Measurements from ENCODE around the gene SLC25A26.
A peak's percentile ranks its signal among the peaks of the same experiment; 100 is the strongest.

SLC25A26 gene, protein sequence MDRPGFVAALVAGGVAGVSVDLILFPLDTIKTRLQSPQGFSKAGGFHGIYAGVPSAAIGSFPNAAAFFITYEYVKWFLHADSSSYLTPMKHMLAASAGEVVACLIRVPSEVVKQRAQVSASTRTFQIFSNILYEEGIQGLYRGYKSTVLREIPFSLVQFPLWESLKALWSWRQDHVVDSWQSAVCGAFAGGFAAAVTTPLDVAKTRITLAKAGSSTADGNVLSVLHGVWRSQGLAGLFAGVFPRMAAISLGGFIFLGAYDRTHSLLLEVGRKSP

DNA sequence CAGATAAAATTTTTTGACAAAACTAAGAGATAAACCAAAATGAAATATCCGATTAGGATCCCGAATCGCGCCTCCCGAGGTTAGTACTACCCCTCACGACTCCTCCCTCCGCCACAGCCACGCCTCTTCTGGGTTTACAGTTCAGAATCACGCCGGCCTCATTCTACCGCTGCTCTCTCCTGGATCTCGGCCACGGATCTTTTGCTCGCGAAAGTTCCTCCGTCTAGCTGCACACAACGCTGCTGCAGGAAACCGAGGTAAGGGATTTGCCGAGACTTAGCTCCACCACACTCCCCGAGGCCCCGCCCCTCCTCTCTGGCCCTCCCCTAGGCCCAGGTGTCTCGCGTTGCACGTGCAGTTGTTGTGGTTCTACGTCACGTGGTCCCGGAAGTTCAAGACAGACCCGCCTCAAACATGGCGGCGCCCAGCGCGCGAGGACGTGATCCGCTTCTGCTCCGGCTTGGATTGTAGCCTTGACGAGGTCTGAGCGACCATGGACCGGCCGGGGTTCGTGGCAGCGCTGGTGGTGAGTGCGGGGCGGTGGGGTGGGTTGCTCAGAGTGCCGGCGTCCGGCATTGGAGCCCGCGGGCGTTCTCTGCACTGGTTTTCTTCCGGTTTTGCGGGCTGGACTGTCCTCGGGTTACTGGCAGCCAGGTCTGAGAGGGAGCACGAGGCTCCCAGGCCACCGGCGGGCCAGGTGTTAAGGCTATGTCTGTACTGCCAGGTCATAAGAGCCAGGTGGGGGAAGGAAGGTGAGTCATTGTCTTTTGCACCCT lies at the start of gene SLC25A26:
SLC25A26 (plus strand) TSS at position 400 of the 776 bp plus-strand sequence; CDS start at position 494, 94 bp downstream.
- peak; percentile 90 to 91 for DNase-seq (ENCODE audit: low read depth in 1 of 2, low spot score in 1 of 2)

GRCh38 chr3:66172394-66172793 lies 48.4 kb upstream of the SLC25A26 start:
- no peak for DNase-seq (ENCODE audit: low read depth in 1 of 2, low spot score in 1 of 2)

DNA sequence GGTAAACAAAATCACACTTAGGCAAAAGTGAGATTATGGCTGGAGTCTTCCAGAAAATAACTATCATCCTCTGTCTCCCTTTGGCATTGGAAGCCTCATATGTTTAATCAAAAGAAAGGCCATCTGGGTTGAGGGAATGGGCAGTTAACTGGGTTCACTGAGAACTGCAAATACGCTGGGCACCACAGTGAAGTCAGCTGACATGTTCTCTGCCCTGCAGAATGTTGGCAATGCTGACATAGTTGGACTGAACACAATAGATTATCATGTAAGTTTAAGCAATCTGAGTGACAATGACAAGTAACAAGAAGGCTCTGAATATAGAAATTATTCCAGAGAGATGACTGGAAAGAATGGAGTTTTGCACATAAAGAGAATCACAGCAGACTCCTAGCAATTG lies 43.8 kb upstream of the SLC25A26 start:
- no peak for DNase-seq (ENCODE audit: low read depth in 1 of 2, low spot score in 1 of 2)

DNA sequence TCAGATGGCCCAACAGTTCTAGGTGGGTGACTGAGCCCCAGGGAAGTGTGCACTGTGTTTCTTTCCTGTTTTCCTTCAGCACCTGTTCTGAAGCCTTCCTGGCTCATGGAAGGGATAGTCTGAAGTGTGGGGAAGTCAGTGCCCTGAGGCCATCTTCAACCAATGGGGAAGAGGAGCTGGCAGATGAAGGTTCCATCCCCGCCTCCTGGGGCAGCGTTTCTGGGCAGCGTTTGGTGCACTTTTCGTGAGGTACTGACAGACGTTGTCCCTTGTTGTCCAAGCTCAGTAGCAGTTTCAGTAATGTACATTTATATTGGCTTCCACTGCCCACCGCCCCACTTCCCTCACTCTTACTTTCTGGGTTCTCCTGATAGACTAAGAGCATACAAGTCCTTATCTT lies 42.6 kb upstream of the SLC25A26 start:
- no peak for DNase-seq (ENCODE audit: low read depth in 1 of 2, low spot score in 1 of 2)

- DNase-seq (ENCODE audit: low read depth in 1 of 2, low spot score in 1 of 2): no peak
Observed at GRCh38 chr3:66179793-66180192, 41.0 kb upstream of the SLC25A26 start.

GRCh38 chr3:66181764-66182163 lies 39.0 kb upstream of the SLC25A26 start:
- DNase-seq (ENCODE audit: low read depth in 1 of 2, low spot score in 1 of 2): no peak

DNA sequence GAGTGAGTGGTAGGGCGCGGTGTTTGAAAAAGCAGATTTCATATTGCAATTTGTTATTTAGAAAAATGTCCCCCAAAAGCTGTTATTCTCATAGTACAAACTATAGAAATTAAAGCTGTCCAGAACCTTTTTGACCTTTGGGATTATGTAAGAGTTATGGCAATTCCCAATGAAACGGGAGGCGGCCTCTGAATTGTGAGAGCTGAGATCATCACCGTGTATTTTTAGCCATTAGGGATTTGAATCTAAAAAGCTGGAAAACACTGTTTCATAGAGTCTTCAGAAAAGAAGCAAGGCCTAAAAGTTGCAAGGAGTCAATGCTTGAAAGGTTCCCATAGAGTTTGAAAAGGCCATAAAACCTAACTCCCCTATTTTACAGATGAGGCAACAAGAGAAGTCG lies 38.6 kb upstream of the SLC25A26 start:
- DNase-seq (ENCODE audit: low read depth in 1 of 2, low spot score in 1 of 2): no peak

DNA sequence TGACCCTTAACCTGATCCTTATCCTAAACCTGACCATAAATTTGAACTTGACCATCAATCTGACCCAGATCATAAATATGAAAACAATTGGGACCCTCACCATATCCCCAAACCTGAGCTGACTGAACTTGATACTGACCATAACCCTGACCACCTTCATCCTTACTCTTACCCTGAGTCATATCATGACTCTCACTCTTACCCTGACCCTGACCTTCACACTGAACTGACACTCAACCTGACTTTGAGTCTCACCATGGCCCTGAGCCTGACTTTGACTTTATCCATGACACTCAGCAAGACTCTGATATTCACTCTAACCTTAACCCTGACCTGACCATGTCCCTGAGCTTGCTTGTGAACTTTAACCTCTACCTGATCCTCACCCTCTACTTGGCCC lies 34.3 kb upstream of the SLC25A26 start:
- DNase-seq (ENCODE audit: low read depth in 1 of 2, low spot score in 1 of 2): no peak

GRCh38 chr3:66195347-66195783 lies 25.4 kb upstream of the SLC25A26 start:
- peak in 1 of 2 donors; percentile 5 for DNase-seq (ENCODE audit: low read depth in 1 of 2, low spot score in 1 of 2)

DNA sequence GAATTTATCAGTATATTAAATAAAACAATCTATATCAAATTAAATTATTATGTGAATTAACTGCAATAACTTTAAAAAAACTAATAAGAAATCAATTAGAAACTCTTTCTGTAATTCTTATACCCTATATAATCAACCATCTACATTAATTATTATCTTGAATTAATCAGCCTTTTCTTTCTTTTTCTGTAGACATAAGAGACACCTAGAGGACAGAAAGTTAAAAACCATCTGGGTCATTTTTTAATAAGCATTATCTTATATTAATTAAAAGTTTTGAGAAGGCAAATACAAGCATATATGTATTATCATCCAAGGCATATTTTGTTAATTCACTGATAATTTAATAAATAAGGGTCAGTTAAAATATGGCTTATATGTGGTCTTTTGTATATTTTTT lies 24.2 kb upstream of the SLC25A26 start:
- DNase-seq (ENCODE audit: low read depth in 1 of 2, low spot score in 1 of 2): no peak

DNA sequence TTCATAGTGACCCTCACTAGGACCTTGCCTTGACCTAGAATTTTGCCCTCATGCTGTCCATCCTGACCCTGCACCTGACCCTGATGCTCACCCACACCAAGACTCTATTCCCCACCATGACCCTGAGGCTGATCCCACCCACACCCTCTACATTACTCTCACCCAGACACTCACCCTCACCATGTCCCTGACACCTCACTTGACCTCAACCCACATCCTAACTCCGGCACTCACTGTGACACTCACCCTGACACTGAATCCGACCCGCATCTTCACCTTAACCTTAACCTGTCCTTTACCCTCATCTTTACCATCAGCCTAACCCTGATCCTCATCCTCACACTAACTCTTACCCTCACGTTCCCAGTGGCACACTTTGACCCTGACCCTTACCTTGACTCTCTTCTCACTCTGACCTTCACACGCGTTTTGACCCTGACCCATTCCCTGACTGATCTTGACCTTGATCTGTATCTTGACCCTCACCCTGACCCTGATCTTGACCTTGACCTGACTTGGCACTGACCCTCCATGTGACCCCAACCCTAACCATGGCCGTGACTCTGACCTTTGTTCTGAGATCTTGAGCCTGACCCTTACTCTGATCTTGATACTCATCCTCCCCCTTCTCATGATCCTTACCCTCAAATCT lies 22.2 kb upstream of the SLC25A26 start:
- DNase-seq (ENCODE audit: low read depth in 1 of 2, low spot score in 1 of 2): no peak

- DNase-seq (ENCODE audit: low read depth in 1 of 2, low spot score in 1 of 2): no peak
Observed at GRCh38 chr3:66199089-66199473, 21.7 kb upstream of the SLC25A26 start.

- no peak for DNase-seq (ENCODE audit: low read depth in 1 of 2, low spot score in 1 of 2)
Observed at GRCh38 chr3:66200147-66200546, 20.7 kb upstream of the SLC25A26 start.

GRCh38 chr3:66200786-66201185 lies 20.0 kb upstream of the SLC25A26 start:
- no peak for DNase-seq (ENCODE audit: low read depth in 1 of 2, low spot score in 1 of 2)

DNA sequence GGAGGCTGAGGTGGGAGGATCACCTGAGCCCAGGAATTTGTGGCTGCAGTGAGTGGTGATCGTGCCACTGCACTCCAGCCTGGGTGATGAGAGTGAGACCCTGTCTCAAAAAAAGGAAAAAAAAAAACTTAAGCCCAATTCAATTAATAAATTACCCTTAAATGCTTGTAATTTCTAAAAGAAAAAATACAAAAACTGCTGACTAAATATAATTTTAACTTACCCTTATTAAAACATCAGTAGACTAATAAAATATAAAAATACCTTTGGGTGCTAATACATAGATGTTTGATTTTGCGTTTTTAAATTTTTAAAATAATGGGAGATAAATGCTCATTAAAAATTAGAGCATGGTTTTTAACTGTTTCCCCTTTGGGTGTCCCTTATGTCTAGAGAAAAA lies 17.5 kb upstream of the SLC25A26 start:
- no peak for DNase-seq (ENCODE audit: low read depth in 1 of 2, low spot score in 1 of 2)

- no peak for DNase-seq (ENCODE audit: low read depth in 1 of 2, low spot score in 1 of 2)
Observed at GRCh38 chr3:66206806-66207205, 14.0 kb upstream of the SLC25A26 start.

DNA sequence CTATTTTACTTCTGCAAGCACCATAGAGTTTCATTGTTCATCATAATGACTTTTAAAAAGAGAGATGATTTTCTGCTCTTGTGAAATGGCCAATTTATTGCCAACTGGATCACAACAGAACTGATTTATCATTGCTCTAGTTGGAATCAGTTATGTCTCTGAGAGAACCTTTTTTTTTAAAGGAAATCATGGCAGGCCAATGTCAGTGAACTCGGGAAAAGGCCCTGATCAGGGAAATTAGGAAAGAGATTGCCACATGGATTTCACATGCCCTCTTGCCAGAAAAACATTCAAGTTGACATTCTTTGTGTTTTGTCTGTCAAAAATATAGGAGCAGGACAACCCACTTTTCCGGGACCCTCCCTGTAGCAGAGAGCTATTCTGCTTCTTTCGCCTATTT lies 12.6 kb upstream of the SLC25A26 start:
- DNase-seq (ENCODE audit: low read depth in 1 of 2, low spot score in 1 of 2): no peak

GRCh38 chr3:66210687-66211295 lies 10.0 kb upstream of the SLC25A26 start:
- no peak for DNase-seq (ENCODE audit: low read depth in 1 of 2, low spot score in 1 of 2)

DNA sequence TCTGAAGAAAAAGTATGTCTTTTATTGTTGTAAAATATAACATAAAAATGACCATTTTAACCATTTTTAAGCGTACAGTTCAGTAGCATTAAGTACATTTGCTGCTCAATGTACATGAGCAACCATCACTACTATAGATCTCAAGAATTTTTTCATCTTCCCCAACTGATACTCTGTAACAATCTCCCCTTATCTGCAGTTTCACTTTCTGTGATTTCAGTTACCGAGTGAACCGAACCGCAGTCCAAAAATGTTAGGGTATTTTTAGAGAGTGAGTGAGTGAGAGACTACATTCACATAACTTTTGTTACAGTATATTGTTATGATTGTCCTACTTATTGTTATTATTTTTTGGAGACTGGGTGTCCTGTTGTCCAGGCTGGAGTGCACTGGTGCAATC lies 9.0 kb upstream of the SLC25A26 start:
- DNase-seq (ENCODE audit: low read depth in 1 of 2, low spot score in 1 of 2): no peak

- no peak for DNase-seq (ENCODE audit: low read depth in 1 of 2, low spot score in 1 of 2)
Observed at GRCh38 chr3:66215106-66215505, 5.7 kb upstream of the SLC25A26 start.

- no peak for DNase-seq (ENCODE audit: low read depth in 1 of 2, low spot score in 1 of 2)
Observed at GRCh38 chr3:66220066-66220465, 735 bp upstream of the SLC25A26 start.

DNA sequence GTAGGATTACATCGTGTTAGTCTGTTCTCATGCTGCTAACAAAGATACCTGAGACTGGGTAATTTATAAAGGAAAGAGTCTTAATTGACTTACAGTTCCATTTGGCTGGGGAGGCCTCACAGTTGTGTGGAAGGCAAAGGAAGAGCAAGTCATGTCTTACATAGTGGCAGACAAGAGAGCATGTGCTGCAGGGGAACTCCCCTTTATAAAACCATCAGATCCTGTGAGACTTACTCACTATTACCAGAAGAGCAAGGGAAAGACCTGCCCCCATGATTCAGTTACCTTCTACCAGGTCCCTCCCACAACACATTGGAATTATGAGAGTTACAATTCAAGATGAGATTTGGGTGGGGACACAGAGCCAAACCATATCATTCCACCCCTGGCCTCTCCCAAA lies 3.4 kb downstream of the SLC25A26 start:
- DNase-seq (ENCODE audit: low read depth in 1 of 2, low spot score in 1 of 2): no peak
